Lung (tissue), 12 donors: ENCODE measurements around the gene RUFY4. TPM values are rescaled to one million over a fixed set of nuclear protein-coding genes. Genes with fewer than 3 reads are reported as not detected.

Experiments
- ATAC-seq: fragments of 200-7000 bp; cut with Tn5 transposase; one replicate; pipeline ENCODE4 v1.9.1; 2020; ENCODE audit warnings: moderate number of reproducible peaks; ENCODE audit not compliant: insufficient read depth, low FRiP score
- DNase-seq, 3 donors: peaks; one replicate each; pipeline ENCODE4 v3.0.0-alpha.2; 2013 to 2017
- H3K27ac ChIP-seq, 2 donors: one replicate each; pipeline ENCODE4 v1.5.1; 2013; ENCODE audit warnings: mild to moderate bottlenecking in 2 of 2, moderate library complexity in 2 of 2, control low read depth in 1 of 2, inconsistent platforms in 1 of 2, low read depth in 1 of 2, low read length in 1 of 2
- H3K27me3 ChIP-seq, 3 donors: one replicate each; pipeline ENCODE4 v1.5.1; 2013; ENCODE audit warnings: low read length in 2 of 3; ENCODE audit not compliant: control insufficient read depth in 3 of 3, insufficient read depth in 3 of 3
- H3K36me3 ChIP-seq, 4 donors: one replicate each; pipeline ENCODE4 v1.5.1; 2013; ENCODE audit warnings: low read length in 4 of 4, mild to moderate bottlenecking in 1 of 4, moderate library complexity in 1 of 4; ENCODE audit not compliant: control insufficient read depth in 4 of 4, insufficient read depth in 4 of 4
- H3K4me1 ChIP-seq, 5 donors: one replicate each; pipeline ENCODE4 v1.5.1; 2013; ENCODE audit warnings: low read length in 5 of 5, mild to moderate bottlenecking in 2 of 5, moderate library complexity in 1 of 5; ENCODE audit not compliant: control insufficient read depth in 5 of 5, insufficient read depth in 5 of 5
- H3K4me3 ChIP-seq: one replicate; pipeline ENCODE4 v1.5.1; 2013; ENCODE audit warnings: mild to moderate bottlenecking, control low read depth, moderate library complexity
- H3K9ac ChIP-seq, 2 donors: one replicate each; pipeline ENCODE4 v1.5.1; 2013; ENCODE audit warnings: low read length in 2 of 2, control low read depth in 1 of 2; ENCODE audit not compliant: insufficient read depth in 1 of 2
- H3K9me3 ChIP-seq, 4 donors: one replicate each; pipeline ENCODE4 v1.5.1; 2013; ENCODE audit warnings: low read length in 3 of 4, mild to moderate bottlenecking in 1 of 4, moderate library complexity in 1 of 4; ENCODE audit not compliant: control insufficient read depth in 4 of 4, insufficient read depth in 3 of 4
- CTCF ChIP-seq: IDR thresholded peaks from 2 replicates; pipeline ENCODE4 v1.5.1; 2012; ENCODE audit warnings: mild to moderate bottlenecking; ENCODE audit errors: control extremely low read depth, extremely low read depth
- WGBS, 2 donors: extraction: QIAGEN DNeasy Blood & Tissue Kit; methylation state at CpG; one replicate each; pipeline ENCODE4 v1.1.7; 2013; 5-methylcytosine and 5-hydroxymethylcytosine counted together
- polyA plus RNA-seq, 2 donors: library from polyadenylated mRNA; stranded (reverse); fragments of 200-250 nt; gene quantifications; one replicate each; pipeline ENCODE4 v1.2.1, GENCODE V29; 2013
- total RNA-seq, 2 donors: library from RNA; depleted of rRNA in 1 of 2; stranded (reverse); fragments of >200 nt in 1 of 2; gene quantifications; one replicate each; pipeline ENCODE4 v1.2.1, GENCODE V29; 2014 to 2021
- donor health status: control.
- donor health status: control.
- donor health status: Bipolar disorder and iron deficiency.
- donor health status: healthy.
- donor health status: DM: yes; HTN: yes; CAD: no.

Gene RUFY4
- total and polyA plus RNA-seq, 4 donors, result 0.15 to 0.57 (median 0.37) TPM

- Histone ChIP-seq H3K9ac (no peak overlapping the region), H3K27me3 (no peaks in the 10 kb centered on the region), H3K9me3 (no peaks in the 10 kb centered on the region), H3K27ac (no peak overlapping the region), H3K36me3 (no peaks in the 10 kb centered on the region), H3K4me1 (peaks cover 0 to 34% (median 9%) of the 10 kb centered on the region in 5 donors), H3K4me3 (no peak overlapping the region)
- TF ChIP-seq CTCF, result no peak
- DNase-seq, result no peak
- 93 to 95% methylated on average over 7 of the region's 7 CpGs for WGBS, 2 donors
- ATAC-seq, result no peak
Measured at GRCh38 chr2:218030409-218031195, 38.5 kb upstream of the RUFY4 start.

- Histone ChIP-seq H3K27me3 (no peaks in the 10 kb centered on the region), H3K9me3 (no peaks in the 10 kb centered on the region), H3K4me3 (no peak overlapping the region), H3K27ac (no peak overlapping the region), H3K36me3 (no peaks in the 10 kb centered on the region), H3K4me1 (peaks cover 0 to 34% (median 9%) of the 10 kb centered on the region in 5 donors), H3K9ac (no peak overlapping the region)
- ATAC-seq (no peak), DNase-seq (no peak)
- 96% methylated on average over 1 of the region's 1 CpG for WGBS, 2 donors
- TF ChIP-seq CTCF, result no peak
Measured at GRCh38 chr2:218031261-218031660, 37.8 kb upstream of the RUFY4 start.

GRCh38 chr2:218031771-218032257, 37.2 kb upstream of the RUFY4 start:
- DNase-seq, result no peak
- no peak for TF ChIP-seq CTCF
- no peak for ATAC-seq
- no peaks in the 10 kb centered on the region for H3K36me3 ChIP-seq
- H3K9me3 ChIP-seq, result no peaks in the 10 kb centered on the region
- H3K27me3 ChIP-seq, result no peaks in the 10 kb centered on the region
- 68 to 89% methylated on average over 6 to 7 of the region's 7 CpGs for WGBS, 2 donors
- no peak overlapping the region for H3K9ac ChIP-seq
- peaks cover 0 to 34% (median 9%) of the 10 kb centered on the region in 5 donors for H3K4me1 ChIP-seq
- no peak overlapping the region for H3K27ac ChIP-seq
- no peak overlapping the region for H3K4me3 ChIP-seq
